Astrocyte (in vitro differentiated cells and primary cell): Measurements from ENCODE around the gene BCL2.

Experiments used
- EZH2 ChIP-seq: IDR thresholded peaks from 2 replicates; pipeline ENCODE4 v1.6.1; 2012; ENCODE audit warnings: mild to moderate bottlenecking, low read length, inconsistent platforms; ENCODE audit not compliant: insufficient read depth
- TF ChIP-seq, protein P1 (sequence below): IDR thresholded peaks from 2 replicates; pipeline ENCODE4 v1.5.1; 2011; ENCODE audit warnings: low read depth, mild to moderate bottlenecking, inconsistent platforms, low read length, moderate library complexity; ENCODE audit not compliant: insufficient read depth

DNA sequence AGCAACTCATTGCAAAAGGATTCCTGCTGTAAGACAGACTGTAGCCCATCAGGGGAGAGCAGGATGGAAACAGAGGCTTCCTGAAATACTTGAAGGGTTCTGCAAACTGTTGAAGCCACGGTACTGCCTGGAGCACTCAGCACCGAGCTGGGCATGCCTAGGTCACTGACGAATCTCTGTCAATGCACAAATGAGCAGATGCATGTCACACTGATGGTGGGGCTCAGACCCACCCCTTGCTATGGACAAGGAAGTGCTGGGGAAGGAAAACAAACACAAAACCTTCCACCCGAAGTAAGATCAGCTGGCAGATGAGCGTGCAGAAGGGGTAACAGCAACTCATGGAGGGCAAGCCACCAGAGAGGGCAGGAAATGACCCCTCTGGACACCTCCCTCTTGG lies 136.7 kb downstream of the BCL2 start:
- TF ChIP-seq, protein P1, sequence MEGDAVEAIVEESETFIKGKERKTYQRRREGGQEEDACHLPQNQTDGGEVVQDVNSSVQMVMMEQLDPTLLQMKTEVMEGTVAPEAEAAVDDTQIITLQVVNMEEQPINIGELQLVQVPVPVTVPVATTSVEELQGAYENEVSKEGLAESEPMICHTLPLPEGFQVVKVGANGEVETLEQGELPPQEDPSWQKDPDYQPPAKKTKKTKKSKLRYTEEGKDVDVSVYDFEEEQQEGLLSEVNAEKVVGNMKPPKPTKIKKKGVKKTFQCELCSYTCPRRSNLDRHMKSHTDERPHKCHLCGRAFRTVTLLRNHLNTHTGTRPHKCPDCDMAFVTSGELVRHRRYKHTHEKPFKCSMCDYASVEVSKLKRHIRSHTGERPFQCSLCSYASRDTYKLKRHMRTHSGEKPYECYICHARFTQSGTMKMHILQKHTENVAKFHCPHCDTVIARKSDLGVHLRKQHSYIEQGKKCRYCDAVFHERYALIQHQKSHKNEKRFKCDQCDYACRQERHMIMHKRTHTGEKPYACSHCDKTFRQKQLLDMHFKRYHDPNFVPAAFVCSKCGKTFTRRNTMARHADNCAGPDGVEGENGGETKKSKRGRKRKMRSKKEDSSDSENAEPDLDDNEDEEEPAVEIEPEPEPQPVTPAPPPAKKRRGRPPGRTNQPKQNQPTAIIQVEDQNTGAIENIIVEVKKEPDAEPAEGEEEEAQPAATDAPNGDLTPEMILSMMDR, result no peak
- no peak for TF ChIP-seq EZH2
